HG03135 (cell line): ENCODE results near the gene NEMP1.

ENCODE experiments used
- ATAC-seq: cut with Tn5 transposase; IDR thresholded peaks from one replicate; pipeline ENCODE4 v1.9.1; 2021; ENCODE audit warnings: mild to moderate bottlenecking, moderate library complexity; ENCODE audit not compliant: unreplicated experiment

NEMP1 gene

DNA sequence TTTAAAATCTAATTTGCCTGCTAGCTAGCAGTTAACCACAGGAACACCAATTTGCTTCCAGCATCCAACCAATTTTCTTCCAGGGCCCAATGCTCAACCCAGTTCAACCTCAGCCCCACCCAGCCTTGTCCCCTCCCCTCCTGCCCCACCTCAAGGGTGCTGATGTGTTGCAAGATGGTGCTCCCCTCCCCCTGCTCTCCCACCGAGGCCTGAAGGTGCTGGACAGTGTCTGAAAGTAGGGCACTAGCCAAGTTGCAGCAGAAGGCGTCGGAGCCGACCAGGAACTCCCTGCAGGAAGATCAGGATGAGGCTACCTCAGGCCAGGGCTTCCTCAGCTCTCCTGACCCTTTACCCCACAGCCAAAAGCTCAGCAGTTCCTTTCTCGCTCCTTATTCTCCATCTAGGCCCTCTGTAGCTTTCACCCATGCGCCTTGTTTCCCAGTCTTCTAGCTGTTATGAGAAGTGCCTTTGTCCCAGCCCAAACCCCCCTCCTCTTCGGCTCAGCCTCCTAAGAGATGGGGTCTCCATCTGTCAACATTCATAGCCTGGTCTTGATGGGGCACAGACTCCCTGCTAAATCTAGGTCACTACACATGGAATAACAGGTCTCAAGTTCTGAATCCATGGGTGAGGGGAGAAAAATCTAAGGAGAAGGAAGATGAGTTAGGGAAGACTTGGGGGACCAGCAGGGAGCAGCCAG lies 29.0 kb upstream of the NEMP1 start:
- no peak for ATAC-seq

- ATAC-seq, result no peak
Observed at GRCh38 chr12:57106021-57106708, 27.6 kb upstream of the NEMP1 start.

DNA sequence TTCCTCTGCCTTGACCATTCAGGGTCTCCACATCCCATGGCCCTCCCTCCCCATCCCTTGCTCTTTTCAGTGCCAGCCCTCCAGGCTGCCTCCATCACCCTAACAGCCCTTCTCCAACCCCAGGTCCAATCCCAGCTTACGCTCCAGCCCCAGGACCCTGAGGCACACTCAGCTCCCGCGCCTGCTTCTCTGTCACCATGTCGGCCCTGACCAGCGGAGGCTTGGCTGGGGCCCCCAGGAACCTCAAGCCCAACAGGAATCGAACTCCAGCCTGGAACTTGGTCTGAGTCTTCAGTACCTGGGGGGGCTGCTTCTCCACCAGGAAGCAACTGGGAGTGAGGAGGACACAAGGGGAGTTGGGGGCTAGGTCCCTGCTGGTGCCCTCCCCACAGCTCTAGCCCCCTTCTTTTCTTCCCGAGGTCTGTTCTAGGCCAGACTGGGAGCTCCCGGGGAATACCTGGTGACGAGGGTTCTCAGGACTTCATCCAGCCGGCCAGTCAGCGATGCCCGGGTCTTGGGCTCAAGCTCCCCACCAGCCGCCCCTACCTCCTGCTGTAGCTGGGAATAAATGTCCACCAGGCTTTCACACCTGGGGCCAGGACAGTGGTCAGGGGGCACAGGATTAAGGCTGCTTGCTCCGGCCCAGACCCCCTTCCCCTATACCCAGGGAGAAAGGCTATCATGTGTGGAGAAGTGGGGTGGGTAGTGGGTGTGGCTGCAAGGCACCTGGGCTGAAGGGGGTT lies 26.6 kb upstream of the NEMP1 start:
- ATAC-seq, result no peak

DNA sequence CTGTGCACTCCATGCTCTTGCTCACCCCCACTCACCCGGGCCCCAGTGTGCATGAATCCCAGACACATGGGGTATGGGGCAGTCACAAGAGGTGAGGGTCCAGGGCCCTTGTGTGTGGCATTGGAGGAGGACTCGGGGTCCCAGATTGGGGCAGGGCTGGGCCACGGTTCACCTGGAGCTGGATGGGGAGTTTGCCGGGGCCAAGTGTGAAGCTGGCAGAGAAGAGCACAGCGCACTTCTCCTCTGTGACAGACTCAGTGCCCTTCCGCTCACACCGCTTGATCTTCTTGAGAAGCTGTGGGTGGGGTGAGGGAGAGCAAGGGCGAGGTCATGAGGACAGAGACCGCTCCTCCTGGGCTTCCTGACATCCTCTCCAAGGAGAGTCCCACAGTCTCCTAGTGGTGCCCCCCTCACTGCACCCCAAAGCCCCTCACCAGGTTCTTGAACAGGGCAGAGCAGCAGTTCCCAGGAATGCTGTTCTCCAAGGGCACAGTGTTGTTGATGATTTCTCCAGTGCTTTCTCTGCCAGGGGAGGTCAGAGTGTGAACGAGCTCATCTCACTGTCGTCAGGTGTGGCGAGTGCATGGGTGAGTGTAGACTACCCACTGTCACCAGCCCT lies 25.8 kb upstream of the NEMP1 start:
- ATAC-seq, result no peak

DNA sequence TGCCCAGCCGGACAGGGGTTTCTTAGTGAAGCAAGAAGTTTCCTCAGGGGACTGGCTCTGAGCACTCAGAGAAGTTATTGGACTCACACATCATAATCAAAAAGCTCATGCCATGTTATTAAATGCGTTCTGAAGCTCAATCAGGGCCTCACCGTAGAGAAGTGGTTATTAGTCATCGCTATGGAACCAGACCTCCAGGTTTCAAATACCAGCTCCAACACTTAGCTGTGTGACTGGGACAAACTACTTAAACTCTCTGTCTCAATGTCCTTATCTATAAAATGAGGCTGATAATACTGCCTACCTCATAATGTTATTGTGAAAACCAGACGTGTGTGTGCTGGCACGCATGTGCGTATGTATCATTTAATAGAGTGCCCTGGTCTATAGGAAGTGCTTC lies 25.3 kb upstream of the NEMP1 start:
- ATAC-seq, result no peak

DNA sequence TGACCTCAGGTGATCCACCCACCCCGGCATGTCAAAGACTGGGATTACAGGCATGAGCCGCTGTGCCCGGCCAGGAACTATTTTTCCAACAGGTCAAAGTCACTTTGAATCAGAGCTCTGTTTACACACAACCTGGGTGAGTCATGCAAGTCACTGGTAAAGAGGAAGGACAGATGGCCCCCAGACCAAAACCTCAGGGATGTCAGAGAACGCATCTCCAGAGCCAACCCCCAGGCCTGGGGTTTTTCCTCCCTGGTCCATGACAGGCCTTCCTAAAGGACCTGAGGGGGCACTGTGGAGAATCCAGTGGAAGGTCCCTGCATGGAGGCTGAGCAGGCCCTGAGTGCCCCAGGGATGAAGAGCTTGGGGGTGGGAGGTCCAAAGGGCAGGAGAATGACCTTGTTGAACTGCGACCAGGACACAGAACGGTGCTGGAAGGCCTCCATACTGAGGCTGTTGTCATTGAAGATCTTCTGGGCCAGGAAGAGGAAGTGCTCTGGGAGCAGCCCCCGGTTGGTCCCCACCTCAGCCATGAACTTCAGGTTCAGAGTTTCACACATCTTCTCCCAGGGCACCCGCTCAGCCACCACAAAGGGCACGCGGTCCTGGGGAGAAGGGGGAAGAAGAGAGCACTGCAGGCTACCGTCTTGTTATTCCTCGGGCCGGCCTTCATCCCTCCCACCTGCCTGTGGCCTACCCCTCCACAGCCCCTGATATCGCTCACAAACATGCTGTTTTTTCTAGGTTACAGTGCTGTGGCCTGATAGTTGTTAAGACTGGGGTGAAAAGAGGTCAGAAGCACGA lies 23.5 kb upstream of the NEMP1 start:
- ATAC-seq, result no peak

GRCh38 chr12:57099766-57100165 lies 21.2 kb upstream of the NEMP1 start:
- ATAC-seq, result no peak

GRCh38 chr12:57099047-57099714 lies 20.6 kb upstream of the NEMP1 start:
- no peak for ATAC-seq

GRCh38 chr12:57098546-57098945 lies 20.0 kb upstream of the NEMP1 start:
- no peak for ATAC-seq

GRCh38 chr12:57097554-57097835 lies 18.9 kb upstream of the NEMP1 start:
- no peak for ATAC-seq

DNA sequence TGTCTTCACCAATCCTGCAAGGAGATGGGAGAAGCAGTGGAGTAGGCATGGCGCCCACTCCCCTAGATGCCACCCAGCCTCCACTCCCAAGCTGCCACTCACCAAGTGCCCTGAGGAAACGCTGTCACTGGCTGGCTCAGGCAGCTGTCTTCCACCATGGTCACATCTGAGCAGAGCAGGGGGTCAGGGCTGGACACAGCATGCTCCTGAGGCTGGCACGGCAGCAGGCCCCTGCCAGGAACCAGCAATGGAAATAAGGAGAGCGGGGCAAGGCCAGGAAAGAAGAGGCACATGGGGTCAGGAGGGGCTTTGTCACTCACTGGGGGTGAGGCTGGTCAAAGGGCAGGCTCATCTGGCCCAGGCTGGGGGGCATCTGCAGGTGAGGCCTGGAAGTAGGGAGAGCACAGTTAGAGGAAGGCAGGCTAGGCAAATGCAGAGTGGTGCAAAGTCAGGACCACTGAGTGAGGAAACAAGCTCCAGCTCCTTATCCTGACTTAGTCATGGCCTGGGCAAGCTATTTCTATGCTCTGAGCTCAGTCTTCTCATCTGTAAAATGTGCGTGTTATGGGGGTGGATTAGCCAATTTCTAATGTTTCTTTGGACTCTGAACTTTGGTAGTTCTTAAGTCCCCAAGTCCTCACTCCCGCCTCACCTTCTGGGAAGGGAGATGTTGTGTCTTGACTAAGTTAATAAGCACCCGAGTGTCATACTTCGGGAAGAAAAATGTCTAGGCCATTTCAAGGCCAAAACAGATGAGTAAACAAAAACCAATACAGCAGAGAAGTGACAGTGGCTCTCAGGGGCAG lies 18.4 kb upstream of the NEMP1 start:
- ATAC-seq, result no peak

GRCh38 chr12:57096099-57096572 lies 17.5 kb upstream of the NEMP1 start:
- no peak for ATAC-seq

DNA sequence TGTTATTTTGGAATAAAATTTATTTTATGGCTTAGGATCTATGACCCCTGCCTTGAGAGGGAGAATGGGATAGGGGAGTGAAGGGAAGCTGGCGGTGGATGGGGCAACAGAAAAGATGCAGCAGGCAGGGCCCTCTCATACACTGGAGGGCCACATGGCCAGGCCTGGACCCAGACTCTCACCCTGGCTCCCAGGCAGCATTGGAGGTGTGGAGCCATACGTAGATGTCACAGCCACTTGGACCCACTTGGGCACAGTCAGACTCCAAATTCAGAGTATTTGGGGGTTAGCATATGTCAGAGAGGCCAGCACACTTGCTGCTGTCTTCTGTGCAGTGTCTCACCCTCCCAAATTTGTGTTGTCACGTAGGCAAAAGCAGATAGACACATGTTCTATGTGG lies 16.8 kb upstream of the NEMP1 start:
- no peak for ATAC-seq

DNA sequence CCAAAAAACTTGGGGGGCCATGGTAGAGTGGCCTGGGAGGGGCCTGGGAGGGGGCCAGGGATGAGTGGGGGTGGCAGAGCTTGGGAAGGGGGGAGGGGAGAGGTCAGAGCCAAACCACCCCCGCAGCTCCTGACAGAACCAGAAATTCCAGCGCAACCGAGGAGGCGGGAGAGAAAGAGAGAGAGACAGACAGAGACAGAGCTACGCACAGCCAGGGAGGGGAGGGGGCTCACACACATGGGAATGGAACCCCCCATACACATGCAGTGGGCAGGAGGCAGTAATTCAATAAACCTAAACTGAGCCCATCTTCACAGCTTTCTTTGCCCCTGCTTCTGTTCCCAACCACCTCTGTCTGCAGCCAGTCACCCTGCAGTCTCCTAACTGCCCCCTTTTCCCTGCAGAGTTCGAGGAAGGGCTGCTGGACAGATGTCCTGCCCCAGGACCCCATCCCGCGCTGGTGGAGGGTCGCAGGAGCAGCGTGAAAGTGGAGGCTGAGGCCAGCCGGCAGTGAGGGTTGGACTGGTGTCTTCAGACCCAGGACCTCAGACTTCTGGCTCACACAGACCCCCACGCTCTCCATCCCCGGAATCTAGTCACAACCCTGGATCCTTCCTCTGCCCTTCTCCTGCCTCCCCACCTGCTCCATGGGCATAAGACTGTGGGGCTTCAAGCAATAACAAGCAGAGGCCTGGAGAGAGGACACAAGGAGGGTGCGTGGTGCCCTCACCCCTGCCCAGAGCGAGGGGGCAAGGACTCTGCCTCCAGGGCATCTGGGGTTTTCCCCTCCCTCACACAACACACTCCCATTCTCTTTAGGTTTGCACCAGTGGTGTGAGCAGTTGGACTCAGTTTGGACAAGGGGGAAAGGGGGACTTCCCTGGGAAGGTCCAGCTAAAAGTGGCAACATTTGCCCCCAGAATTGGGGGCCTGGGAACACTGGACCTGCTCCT lies 15.9 kb upstream of the NEMP1 start:
- ATAC-seq, result no peak

DNA sequence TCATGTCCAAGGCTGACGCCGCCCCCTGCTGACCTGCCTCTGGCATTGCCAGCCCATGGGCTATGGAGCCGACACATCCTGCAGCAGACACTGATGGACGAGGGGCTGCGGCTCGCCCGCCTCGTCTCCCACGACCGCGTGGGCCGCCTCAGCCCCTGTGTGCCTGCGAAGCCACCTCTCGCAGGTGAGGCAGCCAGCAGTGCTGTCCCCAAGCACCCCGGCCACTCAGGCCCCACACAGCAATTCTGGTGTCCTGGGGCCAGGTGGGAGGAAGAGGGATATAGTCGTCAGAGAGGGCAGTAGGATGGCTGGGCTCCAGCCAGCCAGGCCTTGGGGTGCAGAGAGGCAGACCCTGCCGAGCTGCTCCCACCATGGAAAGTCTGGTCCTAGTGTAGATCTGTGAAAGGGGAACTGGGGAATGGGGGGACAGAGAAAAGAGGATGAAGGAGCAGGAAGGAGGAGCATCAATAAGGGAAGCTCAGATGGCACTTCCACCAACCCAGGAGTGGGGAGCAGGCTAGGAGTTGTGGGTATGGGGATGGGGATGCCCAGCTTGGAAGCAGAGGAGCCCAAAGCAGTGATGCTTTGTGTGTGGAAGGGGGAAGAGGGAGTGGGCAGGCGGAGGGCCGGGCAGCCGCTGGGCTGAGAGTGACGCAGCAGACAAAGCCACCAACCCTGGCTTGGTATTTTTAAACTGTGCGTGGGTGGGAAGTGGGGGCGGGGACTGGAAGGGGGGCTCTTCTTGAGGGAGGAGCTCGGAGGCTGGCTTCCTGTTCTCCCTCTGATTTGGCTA lies 15.0 kb upstream of the NEMP1 start:
- ATAC-seq, result no peak

DNA sequence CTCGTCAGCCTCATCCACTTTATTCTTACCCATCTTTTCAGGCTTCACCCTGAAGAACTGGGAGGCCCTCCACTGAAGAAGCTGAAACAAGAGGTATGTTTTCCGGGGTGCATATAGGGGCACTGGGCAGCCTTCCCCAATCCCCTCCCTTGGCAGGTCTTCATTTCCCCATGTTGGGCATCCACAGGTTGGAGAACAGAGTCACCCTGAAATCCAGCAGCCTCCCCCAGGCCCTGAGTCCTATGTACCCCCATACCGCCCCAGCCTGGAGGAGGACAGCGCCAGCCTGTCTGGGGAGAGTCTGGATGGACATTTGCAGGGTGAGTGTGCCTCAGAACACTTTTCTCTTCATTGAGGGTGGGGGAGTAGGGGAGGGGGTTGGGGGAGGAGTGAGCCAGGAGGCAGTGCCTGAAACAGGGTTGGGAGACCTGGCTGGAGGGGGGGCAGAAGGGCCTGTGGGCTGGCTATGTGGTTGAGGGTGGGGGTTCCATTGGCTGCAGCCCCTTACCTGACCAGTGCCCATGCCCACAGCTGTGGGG lies 14.4 kb upstream of the NEMP1 start:
- ATAC-seq, result no peak

- no peak for ATAC-seq
Observed at GRCh38 chr12:57092529-57092862, 13.9 kb upstream of the NEMP1 start.
